Transverse colon (tissue), 4 donors: ENCODE measurements around the gene CLBA1. TPM values are rescaled to one million over a fixed set of nuclear protein-coding genes. Genes with fewer than 3 reads are reported as not detected.
"Not testable (repeated sequence)": the region's sequence is repeated elsewhere in the genome, so short reads cannot be mapped to it uniquely, and the experiment has no call there.

Experiments used
- DNase-seq: peaks from one replicate; pipeline ENCODE4 v3.0.0-alpha.2; 2019
- H3K27ac ChIP-seq, 4 donors: fragments of 200-600 bp; sonication (generic); 2 replicates each; pipeline ENCODE4 v1.5.1; 2016 to 2018; ENCODE audit warnings: inconsistent platforms in 4 of 4
- H3K27me3 ChIP-seq: fragments of 200-600 bp; sonication (generic); 2 replicates; pipeline ENCODE4 v1.5.1; 2017; ENCODE audit warnings: inconsistent platforms
- H3K36me3 ChIP-seq, 4 donors: fragments of 200-600 bp; sonication (generic); 2 replicates each; pipeline ENCODE4 v1.5.1; 2017 to 2019; ENCODE audit warnings: inconsistent platforms in 4 of 4
- H3K4me1 ChIP-seq, 4 donors: fragments of 200-600 bp; sonication (generic); 2 replicates each; pipeline ENCODE4 v1.5.1; 2017 to 2020; ENCODE audit warnings: inconsistent platforms in 4 of 4
- H3K4me3 ChIP-seq, 4 donors: fragments of 200-600 bp; sonication (generic); 1 replicate in 1 of 4; 2 replicates in 3 of 4; pipeline versions ENCODE4 v1.5.1 to v1.6.1; 2017 to 2019; ENCODE audit warnings: inconsistent platforms in 4 of 4
- H3K9me3 ChIP-seq, 2 donors: fragments of 200-600 bp; sonication (generic); 2 replicates each; pipeline ENCODE4 v1.5.1; 2017 to 2019; ENCODE audit warnings: inconsistent platforms in 2 of 2
- EP300 ChIP-seq: sonication (generic); formaldehyde crosslinking; IDR thresholded peaks from one replicate; pipeline ENCODE4 v1.6.1; 2017; ENCODE audit warnings: antibody characterized with exemption, low read depth
- POLR2A ChIP-seq: fragments of 450-650 bp; IDR thresholded peaks from one replicate; pipeline ENCODE4 v1.6.1; 2016; ENCODE audit warnings: antibody characterized with exemption, mild to moderate bottlenecking, moderate library complexity
- POLR2AphosphoS5 ChIP-seq, 3 donors: sonication (generic); formaldehyde crosslinking; IDR thresholded peaks; one replicate each; pipeline ENCODE4 v1.6.1; 2016; ENCODE audit warnings: antibody characterized with exemption in 3 of 3
- WGBS, 2 donors: methylation state at CpG; one replicate each; pipeline ENCODE4 v1.1.5; 2018; ENCODE audit warnings: low coverage in 1 of 2; 5-methylcytosine and 5-hydroxymethylcytosine counted together
- in situ Hi-C, 4 donors: fragments of 200-750 bp; cut with MboI; loops; one replicate each; pipeline versions ENCODE4 v1.15.0 to v1.15.1; 2017; ENCODE audit warnings: low sequenced_read_pairs in 3 of 4, low pct_ligation_motif_present in 1 of 4, low pct_unique_long_range_greater_than_20kb in 1 of 4
- intact Hi-C: fragments of 100-400 bp; cut with DNase I; formaldehyde crosslinking; loops from one replicate; pipeline ENCODE4 v1.15.1; 2023; ENCODE audit warnings: low total_unique reads
- total RNA-seq, 4 donors: library from RNA; depleted of rRNA; stranded (reverse); fragments of >200 nt; gene quantifications; one replicate each; pipeline ENCODE4 v1.1.0, GENCODE V29; 2016
- TF ChIP-seq, protein P1 (sequence below), 5 experiments: fragments of 200-600 bp in 3 of 5; fragments of 450-650 bp in 2 of 5; sonication (generic) in 3 of 5; IDR thresholded peaks; 1 replicate in 2 of 5; 2 replicates in 3 of 5; pipeline ENCODE4 v1.5.1; 2016 to 2017; ENCODE audit warnings: antibody characterized with exemption in 5 of 5, inconsistent platforms in 3 of 5, mild to moderate bottlenecking in 2 of 5, moderate library complexity in 1 of 5

CLBA1 gene
- total RNA-seq, 4 donors from 2014 or later, result 0.40 to 6.7 (median 5.3) TPM

DNA sequence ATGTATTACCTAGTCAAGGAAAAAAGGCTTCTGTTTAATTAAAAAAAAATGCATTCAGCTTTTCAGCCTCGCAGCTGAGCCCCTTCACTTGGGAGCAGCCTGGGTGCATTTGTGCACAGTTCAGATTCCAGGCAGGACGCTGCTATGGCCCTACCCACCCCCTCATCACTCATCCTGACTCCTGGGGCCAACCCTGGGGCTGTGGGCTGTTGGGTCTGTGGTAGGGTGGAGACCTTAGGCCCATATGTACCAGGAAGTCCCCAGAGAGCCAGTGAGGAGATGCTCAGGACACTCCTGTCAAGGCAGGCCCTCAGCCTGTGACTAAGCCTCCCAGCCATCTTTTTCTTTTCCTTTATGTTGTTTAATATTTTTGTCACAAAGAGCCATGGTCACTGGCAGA is 44.6 kb downstream of the CLBA1 start:
- TF ChIP-seq POLR2AphosphoS5 (IDR thresholded peaks at IDR 0.05) (no peak), EP300 (no peak), POLR2A (no peak)
- TF ChIP-seq, protein P1, sequence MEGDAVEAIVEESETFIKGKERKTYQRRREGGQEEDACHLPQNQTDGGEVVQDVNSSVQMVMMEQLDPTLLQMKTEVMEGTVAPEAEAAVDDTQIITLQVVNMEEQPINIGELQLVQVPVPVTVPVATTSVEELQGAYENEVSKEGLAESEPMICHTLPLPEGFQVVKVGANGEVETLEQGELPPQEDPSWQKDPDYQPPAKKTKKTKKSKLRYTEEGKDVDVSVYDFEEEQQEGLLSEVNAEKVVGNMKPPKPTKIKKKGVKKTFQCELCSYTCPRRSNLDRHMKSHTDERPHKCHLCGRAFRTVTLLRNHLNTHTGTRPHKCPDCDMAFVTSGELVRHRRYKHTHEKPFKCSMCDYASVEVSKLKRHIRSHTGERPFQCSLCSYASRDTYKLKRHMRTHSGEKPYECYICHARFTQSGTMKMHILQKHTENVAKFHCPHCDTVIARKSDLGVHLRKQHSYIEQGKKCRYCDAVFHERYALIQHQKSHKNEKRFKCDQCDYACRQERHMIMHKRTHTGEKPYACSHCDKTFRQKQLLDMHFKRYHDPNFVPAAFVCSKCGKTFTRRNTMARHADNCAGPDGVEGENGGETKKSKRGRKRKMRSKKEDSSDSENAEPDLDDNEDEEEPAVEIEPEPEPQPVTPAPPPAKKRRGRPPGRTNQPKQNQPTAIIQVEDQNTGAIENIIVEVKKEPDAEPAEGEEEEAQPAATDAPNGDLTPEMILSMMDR (IDR thresholded peaks at IDR 0.05), result no peak
- Histone ChIP-seq H3K27me3 (no peaks in the 10 kb centered on the region), H3K4me3 (no peak overlapping the region), H3K36me3 (no peaks in the 10 kb centered on the region), H3K27ac (no peak overlapping the region), H3K9me3 (no peaks in the 10 kb centered on the region), H3K4me1 (peaks cover 0 to 2% (median 0%) of the 10 kb centered on the region in 4 donors)
- DNase-seq, result no peak
- 87% methylated on average over 2 of the region's 2 CpGs; no CpG with 5 or more reads in 1 of the 2 donors for WGBS, 2 donors
- intact Hi-C loops (no loop called here), in situ Hi-C loops (no loop called here)

DNA sequence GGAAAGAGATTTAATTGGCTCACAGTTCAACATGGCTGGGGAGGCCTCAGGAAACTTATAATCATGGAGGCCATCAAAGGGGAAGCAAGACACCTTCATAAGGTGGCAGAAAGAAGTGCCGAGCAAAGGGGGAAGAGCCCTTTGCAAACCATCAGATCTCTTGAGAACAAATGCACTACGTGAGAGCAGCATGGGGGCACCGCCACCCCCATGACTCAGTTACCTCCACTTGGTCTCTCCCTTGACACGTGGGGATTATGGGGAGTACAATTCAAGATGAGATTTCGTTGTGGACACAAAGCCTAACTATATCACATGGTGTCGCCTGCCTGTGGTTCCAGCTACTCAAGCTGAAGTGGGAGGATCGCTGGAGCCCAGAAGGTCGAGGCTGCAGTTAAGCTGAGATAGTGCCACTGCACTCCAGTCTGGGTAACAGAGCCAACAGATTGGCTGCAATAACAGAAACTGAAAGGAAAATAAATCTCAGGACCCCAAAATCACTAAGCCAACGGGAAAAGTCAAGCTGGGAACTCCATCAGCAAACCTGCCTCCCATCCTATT is 45.3 kb downstream of the CLBA1 start:
- TF ChIP-seq, protein P1 (IDR thresholded peaks at IDR 0.05), result no peak
- no peak for TF ChIP-seq EP300
- no peak for TF ChIP-seq POLR2AphosphoS5 (IDR thresholded peaks at IDR 0.05)
- no peak for TF ChIP-seq POLR2A
- Histone ChIP-seq H3K27me3 (no peaks in the 10 kb centered on the region), H3K4me3 (no peak overlapping the region), H3K27ac (no peak overlapping the region), H3K4me1 (peaks cover 0 to 2% (median 0%) of the 10 kb centered on the region in 4 donors), H3K9me3 (no peaks in the 10 kb centered on the region), H3K36me3 (no peaks in the 10 kb centered on the region)
- WGBS, 2 donors, result 85% methylated on average over 9 of the region's 9 CpGs; no CpG with 5 or more reads in 1 of the 2 donors
- DNase-seq, result no peak
- intact Hi-C loops (no loop called here), in situ Hi-C loops (no loop called here)

DNA sequence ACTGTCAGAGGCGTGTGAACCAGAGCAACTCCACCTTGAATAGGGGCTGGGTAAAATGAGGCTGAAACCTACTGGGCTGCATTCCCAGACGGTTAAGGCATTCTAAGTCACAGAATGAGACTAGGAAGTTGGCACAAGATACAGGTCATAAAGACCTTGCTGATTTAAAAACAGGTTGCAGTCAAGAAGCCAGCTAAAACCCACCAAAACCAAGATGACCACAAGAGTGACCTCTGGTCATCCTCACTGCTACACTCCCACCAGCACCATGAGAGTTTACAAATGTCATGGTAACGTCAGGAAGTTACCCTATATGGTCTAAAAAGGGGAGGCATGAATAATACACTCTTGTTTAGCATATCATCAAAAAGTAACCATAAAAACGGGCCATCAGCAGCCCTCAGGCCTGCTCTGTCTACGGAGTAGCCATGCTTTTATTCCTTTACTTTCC is 46.9 kb downstream of the CLBA1 start:
- in situ Hi-C loops, H3K27me3 ChIP-seq, H3K9me3 ChIP-seq, H3K36me3 ChIP-seq, DNase-seq, H3K4me1 ChIP-seq, intact Hi-C loops: not testable (repeated sequence)
- WGBS, 2 donors, result 50 to 62% methylated on average over 4 to 5 of the region's 5 CpGs
- Histone ChIP-seq H3K4me3 (peak overlapping the region in 1 of 4 donors; percentile 41), H3K27ac (peak overlapping the region in 2 of 4 donors; percentile 58 to 69)

DNA sequence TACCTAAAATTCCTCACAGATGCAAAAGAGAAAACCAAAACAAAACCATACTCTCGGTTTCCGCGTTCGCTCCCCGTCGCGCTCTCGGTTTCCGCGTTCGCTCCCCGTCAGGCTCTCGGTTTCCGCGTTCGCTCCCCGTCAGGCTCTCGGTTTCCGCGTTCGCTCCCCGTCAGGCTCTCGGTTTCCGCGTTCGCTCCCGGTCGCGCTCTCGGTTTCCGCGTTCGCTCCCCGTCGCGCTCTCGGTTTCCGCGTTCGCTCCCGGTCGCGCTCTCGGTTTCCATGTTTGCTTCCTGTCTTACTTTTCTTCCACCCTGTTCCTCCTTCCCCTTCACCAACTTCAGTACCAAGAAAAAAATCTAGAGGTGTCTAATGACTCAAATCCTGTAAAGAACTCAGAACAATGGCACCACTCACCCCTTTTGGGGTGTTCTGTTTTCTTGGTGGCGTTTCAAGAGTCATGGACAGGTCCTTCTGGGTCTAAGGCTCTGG is 47.9 kb downstream of the CLBA1 start:
- H3K27me3 ChIP-seq, in situ Hi-C loops, H3K4me1 ChIP-seq, H3K36me3 ChIP-seq, H3K9me3 ChIP-seq, intact Hi-C loops, DNase-seq: not testable (repeated sequence)
- H3K4me3 ChIP-seq, result peak overlapping the region; percentile 16 to 43 (median 38)
- WGBS, 2 donors, result 10 to 17% methylated on average over 4 to 45 of the region's 45 CpGs
- H3K27ac ChIP-seq, result peak overlapping the region; percentile 34 to 69 (median 50)

DNA sequence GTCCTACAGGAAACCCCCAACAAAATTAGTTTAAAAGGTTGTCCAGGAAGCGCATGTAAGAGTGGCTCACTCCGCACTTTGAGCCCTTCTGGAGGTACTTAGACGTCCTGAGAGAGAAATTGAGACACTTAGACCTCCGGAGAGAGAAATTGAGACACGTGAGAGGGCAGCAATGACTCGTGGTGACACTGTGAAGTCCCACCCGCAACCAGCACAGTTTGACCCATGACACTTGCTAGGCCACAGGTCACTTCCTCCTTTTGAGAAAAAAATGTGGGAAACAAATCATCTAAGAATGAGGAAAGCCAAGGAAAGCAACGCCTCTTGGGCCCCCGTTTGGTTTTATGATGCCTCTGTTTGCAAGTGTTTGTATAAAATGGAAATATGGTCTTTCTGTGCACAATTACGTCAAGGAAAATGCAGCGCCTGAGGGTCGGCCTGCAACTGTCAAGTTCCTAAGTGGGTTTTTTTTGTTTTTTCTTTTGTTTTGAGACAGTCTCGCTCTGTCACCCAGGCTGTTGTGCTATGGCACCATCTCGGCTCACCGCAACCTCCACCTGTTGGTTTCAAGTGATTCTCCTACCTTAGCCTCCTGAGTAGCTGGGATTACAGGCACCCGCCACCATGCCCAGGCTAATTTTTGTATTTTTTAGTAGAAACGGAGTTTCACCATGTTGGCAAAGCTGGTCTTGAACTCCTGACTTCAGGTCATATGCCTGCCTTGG is 48.9 kb downstream of the CLBA1 start:
- Histone ChIP-seq H3K36me3 (no peaks in the 10 kb centered on the region), H3K9me3 (no peaks in the 10 kb centered on the region), H3K4me1 (peaks cover 0 to 2% (median 0%) of the 10 kb centered on the region in 4 donors), H3K27ac (no peak overlapping the region), H3K4me3 (no peak overlapping the region), H3K27me3 (no peaks in the 10 kb centered on the region)
- in situ Hi-C loops (no loop called here), intact Hi-C loops (no loop called here)
- TF ChIP-seq POLR2A (no peak), POLR2AphosphoS5 (IDR thresholded peaks at IDR 0.05) (no peak), EP300 (no peak)
- TF ChIP-seq, protein P1 (IDR thresholded peaks at IDR 0.05), result no peak
- no peak for DNase-seq
- 82 to 89% methylated on average over 11 to 17 of the region's 17 CpGs for WGBS, 2 donors

DNA sequence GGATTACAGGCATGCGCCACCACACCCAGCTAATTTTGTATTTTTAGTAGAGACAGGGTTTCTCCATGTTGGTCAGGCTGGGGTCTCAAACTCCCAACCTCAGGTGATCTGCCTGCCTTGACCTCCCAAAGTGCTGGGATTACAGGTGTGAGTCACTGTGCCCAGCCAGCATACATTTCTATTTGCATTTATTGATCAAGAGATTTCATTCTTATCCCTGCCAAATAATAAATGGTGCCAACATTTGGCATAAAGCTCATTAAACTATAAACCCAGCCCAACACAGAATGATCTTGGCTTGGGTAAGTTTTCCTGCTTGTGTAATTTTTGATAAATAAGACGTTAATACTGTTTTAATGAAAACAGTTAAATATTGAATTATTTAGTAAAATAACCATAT is 50.0 kb downstream of the CLBA1 start:
- H3K4me1 ChIP-seq, in situ Hi-C loops, H3K36me3 ChIP-seq, H3K4me3 ChIP-seq, intact Hi-C loops, DNase-seq, H3K27ac ChIP-seq, H3K27me3 ChIP-seq, H3K9me3 ChIP-seq: not testable (repeated sequence)
- 82 to 88% methylated on average over 2 of the region's 2 CpGs for WGBS, 2 donors
